Measurements from ENCODE around the gene ACP3.

The ACP3 gene

GRCh38 chr3:132407025-132407424 is 89.8 kb downstream of the ACP3 start:
- no peak for DNase-seq (ENCODE audit: low read depth)
